Prostate gland (tissue), 2 donors: Measurements from ENCODE around the gene FAAP20. TPM values are rescaled to one million over a fixed set of nuclear protein-coding genes. Genes with fewer than 3 reads are reported as not detected.

Experiments used
- DNase-seq: peaks from one replicate; pipeline ENCODE4 v3.0.0-alpha.2; 2019; ENCODE audit warnings: low spot score
- H3K27ac ChIP-seq, 2 donors: fragments of 200-600 bp; sonication (generic); 2 replicates each; pipeline ENCODE4 v1.5.1; 2017 to 2019
- H3K27me3 ChIP-seq: fragments of 200-600 bp; sonication (generic); replicated peaks from 2 replicates; pipeline ENCODE4 v1.5.1; 2019; ENCODE audit not compliant: insufficient read depth
- H3K36me3 ChIP-seq, 2 donors: fragments of 200-600 bp; sonication (generic); 1 replicate in 1 of 2; 2 replicates in 1 of 2; pipeline versions ENCODE4 v1.5.1 to v1.8.1; 2017 to 2019
- H3K4me1 ChIP-seq: fragments of 200-600 bp; sonication (generic); replicated peaks from 2 replicates; pipeline ENCODE4 v1.5.1; 2019
- H3K4me3 ChIP-seq, 2 donors: fragments of 200-600 bp; sonication (generic); 2 replicates each; pipeline ENCODE4 v1.5.1; 2017 to 2019
- H3K9me3 ChIP-seq: fragments of 200-600 bp; sonication (generic); 2 replicates; pipeline ENCODE4 v1.5.1; 2017
- POLR2A ChIP-seq: fragments of 450-650 bp; IDR thresholded peaks from one replicate; pipeline ENCODE4 v1.6.1; 2016; ENCODE audit warnings: antibody characterized with exemption, mild to moderate bottlenecking
- POLR2AphosphoS5 ChIP-seq: sonication (generic); formaldehyde crosslinking; IDR thresholded peaks from one replicate; pipeline ENCODE4 v1.6.1; 2017; ENCODE audit warnings: antibody characterized with exemption
- WGBS: methylation state at CpG from one replicate; pipeline ENCODE4 v1.1.5; 2018; 5-methylcytosine and 5-hydroxymethylcytosine counted together
- intact Hi-C: fragments of 100-400 bp; cut with DNase I; formaldehyde crosslinking; loops from one replicate; pipeline ENCODE4 v1.14.2; 2022
- total RNA-seq, 2 donors: library from RNA; depleted of rRNA; stranded (reverse); fragments of >200 nt; gene quantifications; one replicate each; pipeline ENCODE4 v1.1.0, GENCODE V29; 2016
- TF ChIP-seq, protein P1 (sequence below), 4 experiments: fragments of 200-600 bp in 2 of 4; fragments of 450-650 bp in 2 of 4; sonication (generic) in 2 of 4; IDR thresholded peaks; 1 replicate in 3 of 4; 2 replicates in 1 of 4; pipeline ENCODE4 v1.5.1; 2016 to 2019; ENCODE audit warnings: antibody characterized with exemption in 4 of 4, mild to moderate bottlenecking in 2 of 4, moderate library complexity in 2 of 4

The FAAP20 gene
- total RNA-seq, 2 donors from 2014 or later: 55.9 to 70.4 TPM

DNA sequence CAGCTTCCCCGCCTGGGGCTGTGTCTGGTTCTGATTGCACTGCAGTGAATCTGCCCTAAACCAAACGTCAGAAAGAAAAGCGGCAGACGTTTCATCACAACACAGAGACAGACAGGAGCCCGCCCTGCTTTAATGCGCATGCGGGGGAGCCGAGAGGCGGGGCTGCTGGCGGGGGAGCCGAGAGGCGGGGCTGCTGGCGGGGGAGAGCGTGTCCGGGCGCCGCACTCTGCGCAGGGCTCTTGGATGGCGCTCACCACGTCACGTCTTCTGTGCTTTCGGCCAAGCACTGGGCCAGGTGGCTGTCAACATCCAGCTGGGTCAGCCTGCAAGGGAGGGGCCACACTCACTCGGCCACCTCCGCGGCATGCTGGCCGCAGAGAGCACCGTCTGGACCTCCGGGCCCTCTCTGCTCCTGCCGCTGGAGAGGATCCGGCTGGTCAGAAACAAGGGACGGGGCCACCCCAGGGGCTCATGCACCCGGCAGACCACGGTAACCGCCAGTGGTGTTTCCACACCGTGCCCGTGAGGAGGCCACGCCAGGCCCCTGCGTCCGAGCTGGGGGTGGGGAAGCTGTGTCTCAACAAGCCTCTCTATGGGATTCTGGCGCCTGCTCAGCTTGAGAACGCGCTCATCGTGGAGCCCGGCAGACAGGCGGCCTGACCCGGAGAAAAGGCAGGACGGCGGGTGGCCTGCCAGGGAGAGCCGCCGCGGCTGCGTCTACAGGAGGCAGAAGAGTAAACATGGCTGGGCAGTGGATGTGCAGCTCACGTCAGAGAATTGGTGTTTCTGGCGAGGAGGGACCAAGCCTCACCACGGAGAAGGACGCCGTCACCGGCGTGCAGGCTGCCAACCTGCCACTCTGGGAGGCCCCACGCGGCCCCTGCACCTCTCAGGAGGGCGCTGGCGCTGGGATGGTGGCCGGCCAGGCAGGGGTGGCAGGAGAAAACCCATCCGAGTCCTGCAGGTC lies 4.8 kb downstream of the FAAP20 start:
- peaks cover 14% of the 10 kb centered on the region for H3K4me1 ChIP-seq
- intact Hi-C loops: loop anchor here (10.0 kb wide), 2 partner anchors 335 to 395 kb away; partner anchors contain the start of genes PANK4 and PRXL2B
- WGBS: 10% methylated on average over 61 of the region's 65 CpGs

DNA sequence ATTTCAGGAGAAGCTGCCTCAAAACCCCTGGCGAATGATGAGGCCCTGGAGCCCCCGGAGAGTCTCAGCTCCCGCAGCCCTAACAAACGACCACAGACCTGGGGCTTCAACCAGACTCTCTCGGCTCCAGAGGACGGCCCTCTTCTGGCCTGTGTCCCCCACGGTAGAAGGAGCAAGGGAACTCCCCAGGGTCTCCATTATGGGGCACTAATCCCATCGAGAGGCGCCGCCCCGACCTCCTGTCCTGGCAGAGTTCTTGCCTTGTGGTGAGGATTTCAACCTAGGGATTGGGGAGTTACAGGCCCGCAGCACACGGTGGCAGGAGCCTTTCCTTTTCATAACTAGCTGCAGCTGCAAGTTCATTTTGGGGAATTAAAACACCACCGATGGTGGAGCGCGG lies 6.2 kb downstream of the FAAP20 start:
- H3K4me1 ChIP-seq: peaks cover 14% of the 10 kb centered on the region
- peak overlapping the region in 1 of 2 donors; percentile 96 for H3K27ac ChIP-seq
- no peak overlapping the region for H3K4me3 ChIP-seq
- H3K36me3 ChIP-seq: no peaks in the 10 kb centered on the region
- 94% methylated on average over 16 of the region's 16 CpGs for WGBS
- intact Hi-C loops: no loop called here
- TF ChIP-seq, protein P1, sequence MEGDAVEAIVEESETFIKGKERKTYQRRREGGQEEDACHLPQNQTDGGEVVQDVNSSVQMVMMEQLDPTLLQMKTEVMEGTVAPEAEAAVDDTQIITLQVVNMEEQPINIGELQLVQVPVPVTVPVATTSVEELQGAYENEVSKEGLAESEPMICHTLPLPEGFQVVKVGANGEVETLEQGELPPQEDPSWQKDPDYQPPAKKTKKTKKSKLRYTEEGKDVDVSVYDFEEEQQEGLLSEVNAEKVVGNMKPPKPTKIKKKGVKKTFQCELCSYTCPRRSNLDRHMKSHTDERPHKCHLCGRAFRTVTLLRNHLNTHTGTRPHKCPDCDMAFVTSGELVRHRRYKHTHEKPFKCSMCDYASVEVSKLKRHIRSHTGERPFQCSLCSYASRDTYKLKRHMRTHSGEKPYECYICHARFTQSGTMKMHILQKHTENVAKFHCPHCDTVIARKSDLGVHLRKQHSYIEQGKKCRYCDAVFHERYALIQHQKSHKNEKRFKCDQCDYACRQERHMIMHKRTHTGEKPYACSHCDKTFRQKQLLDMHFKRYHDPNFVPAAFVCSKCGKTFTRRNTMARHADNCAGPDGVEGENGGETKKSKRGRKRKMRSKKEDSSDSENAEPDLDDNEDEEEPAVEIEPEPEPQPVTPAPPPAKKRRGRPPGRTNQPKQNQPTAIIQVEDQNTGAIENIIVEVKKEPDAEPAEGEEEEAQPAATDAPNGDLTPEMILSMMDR (IDR thresholded peaks at IDR 0.05): no peak
- no peak for TF ChIP-seq POLR2A
- no peak for TF ChIP-seq POLR2AphosphoS5
- DNase-seq: no peak
- H3K9me3 ChIP-seq: no peaks in the 10 kb centered on the region
- no peaks in the 10 kb centered on the region for H3K27me3 ChIP-seq

More for the DNA sequence above, 4.8 kb downstream of the FAAP20 start:
- peak; percentile 95 for TF ChIP-seq POLR2A
- TF ChIP-seq, protein P1 (IDR thresholded peaks at IDR 0.05): peak in 2 of 4 experiments; percentile 2 to 23
- TF ChIP-seq POLR2AphosphoS5: peak; percentile 94
- Histone ChIP-seq H3K36me3 (no peaks in the 10 kb centered on the region), H3K4me3 (peak overlapping the region; percentile 38 to 51), H3K27ac (peak overlapping the region; percentile 95 to 96), H3K27me3 (no peaks in the 10 kb centered on the region), H3K9me3 (no peaks in the 10 kb centered on the region)
- peak; percentile 97 for DNase-seq

DNA sequence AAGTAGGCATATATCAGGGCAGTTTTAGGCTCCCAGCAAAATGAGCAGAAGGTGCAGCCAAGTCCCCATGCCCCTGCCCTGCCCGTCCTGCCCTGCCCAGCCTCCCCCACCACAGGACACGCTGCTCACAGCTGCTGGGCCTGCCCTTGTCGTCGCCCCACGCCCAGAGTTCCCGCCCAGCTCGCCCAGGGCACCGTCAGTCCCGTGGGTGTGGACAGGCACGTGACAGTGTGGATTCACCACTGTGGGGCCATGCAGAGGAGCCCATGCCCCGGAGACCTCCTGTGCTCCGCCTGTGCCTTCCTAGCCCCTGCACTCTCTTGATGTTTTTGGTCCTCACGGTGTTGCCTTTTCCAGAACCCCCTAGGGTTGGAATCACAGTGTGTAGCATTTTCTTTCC lies 7.0 kb downstream of the FAAP20 start:
- Histone ChIP-seq H3K27me3 (no peaks in the 10 kb centered on the region), H3K4me3 (no peak overlapping the region), H3K9me3 (no peaks in the 10 kb centered on the region), H3K27ac (no peak overlapping the region), H3K36me3 (no peaks in the 10 kb centered on the region), H3K4me1 (peaks cover 14% of the 10 kb centered on the region)
- intact Hi-C loops: loop anchor here (2.0 kb wide), 1 partner anchor 55 kb away; no protein-coding TSS in a partner anchor
- WGBS: 76% methylated on average over 13 of the region's 13 CpGs
- DNase-seq: no peak
- TF ChIP-seq POLR2A (no peak), POLR2AphosphoS5 (no peak)
- TF ChIP-seq, protein P1 (IDR thresholded peaks at IDR 0.05): no peak

DNA sequence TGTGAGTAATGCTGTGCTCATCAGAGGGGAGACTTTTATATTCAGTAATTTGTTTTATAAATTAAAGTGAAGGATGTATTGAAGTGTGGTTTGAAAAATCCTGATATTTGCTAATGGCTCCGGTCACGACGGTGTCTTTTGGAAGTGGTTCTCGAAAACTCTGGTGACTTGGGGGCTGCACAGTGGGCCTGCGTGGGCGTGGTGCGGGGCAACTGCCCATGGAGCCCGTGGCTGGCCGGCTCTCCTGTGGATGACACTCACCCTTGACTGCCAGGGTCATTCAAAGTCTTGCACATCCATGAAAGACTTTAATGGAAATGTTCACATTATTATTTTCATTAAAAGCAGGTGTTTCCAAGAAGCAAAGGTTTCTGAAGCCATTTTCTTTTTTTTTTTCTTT lies 7.7 kb downstream of the FAAP20 start:
- Histone ChIP-seq H3K36me3 (no peaks in the 10 kb centered on the region), H3K9me3 (no peaks in the 10 kb centered on the region), H3K4me3 (no peak overlapping the region), H3K27ac (no peak overlapping the region), H3K27me3 (no peaks in the 10 kb centered on the region), H3K4me1 (peaks cover 14% of the 10 kb centered on the region)
- no peak for DNase-seq
- intact Hi-C loops: loop anchor here (2.0 kb wide), 1 partner anchor 54 kb away; no protein-coding TSS in a partner anchor
- 80% methylated on average over 9 of the region's 9 CpGs for WGBS
- no peak for TF ChIP-seq POLR2A

DNA sequence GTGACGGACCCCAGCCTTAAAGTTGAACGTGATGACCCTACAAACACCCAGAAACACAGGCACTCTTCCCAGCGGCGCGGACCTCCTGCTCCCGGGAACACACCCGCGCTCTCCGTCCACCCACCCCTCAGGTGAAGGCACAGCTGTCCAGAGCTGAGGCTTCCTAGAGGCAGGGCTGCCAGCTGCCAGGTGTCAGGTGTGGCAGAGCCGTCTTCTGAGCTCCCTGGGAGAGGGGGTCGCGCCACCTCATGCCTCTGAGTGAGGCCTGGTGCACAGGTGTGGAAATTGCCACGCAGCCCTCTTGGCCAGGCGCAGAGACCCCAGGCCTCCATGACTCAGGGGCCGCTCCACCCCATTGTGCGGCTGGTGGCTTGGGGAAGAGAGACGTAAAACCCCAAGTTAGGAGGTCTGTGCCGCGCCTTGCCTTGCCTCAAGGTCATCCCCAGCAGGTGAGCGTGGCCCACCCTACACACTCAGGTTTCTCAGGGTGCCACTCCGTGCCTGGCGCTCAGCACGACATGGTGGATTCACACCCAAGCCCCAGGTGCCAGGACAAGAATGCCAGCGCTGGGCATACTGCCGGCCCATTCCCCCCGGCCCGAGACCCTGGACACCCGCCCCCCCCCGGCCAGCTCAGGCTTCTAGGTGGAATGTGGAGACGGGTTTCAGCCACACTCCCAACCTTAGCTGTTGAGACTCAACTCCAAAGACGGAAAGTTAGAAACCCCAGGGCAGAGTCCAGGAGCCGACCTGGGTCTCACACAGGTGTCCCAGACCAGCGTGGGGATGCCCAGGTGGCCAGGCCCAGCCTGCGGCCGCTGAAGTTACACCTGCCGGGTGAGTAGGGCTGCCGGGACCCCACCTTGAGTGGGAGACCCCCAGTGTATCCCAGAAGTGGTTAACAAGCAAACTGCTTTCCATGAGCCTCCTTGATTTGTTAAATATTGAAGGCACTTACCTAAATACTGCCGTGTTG lies 8.4 kb downstream of the FAAP20 start:
- intact Hi-C loops: loop anchor here (2.0 kb wide), 1 partner anchor 53 kb away; no protein-coding TSS in a partner anchor
- no peak overlapping the region for H3K27ac ChIP-seq
- H3K9me3 ChIP-seq: no peaks in the 10 kb centered on the region
- TF ChIP-seq, protein P1 (IDR thresholded peaks at IDR 0.05): no peak
- no peak for TF ChIP-seq POLR2AphosphoS5
- no peak for TF ChIP-seq POLR2A
- peaks cover 11% of the 10 kb centered on the region for H3K4me1 ChIP-seq
- H3K4me3 ChIP-seq: no peak overlapping the region
- H3K27me3 ChIP-seq: no peaks in the 10 kb centered on the region
- no peak for DNase-seq
- H3K36me3 ChIP-seq: no peaks in the 10 kb centered on the region
- WGBS: 84% methylated on average over 34 of the region's 38 CpGs
